Epidermal melanocyte (primary cell): ENCODE data around the gene GRIK5.
A peak's percentile ranks its signal among the peaks of the same experiment; 100 is the strongest.

ENCODE experiments used
- DNase-seq: peaks from one replicate; pipeline ENCODE4 v3.0.0; 2011; ENCODE audit warnings: low spot score; ENCODE audit not compliant: insufficient read length

Gene GRIK5

GRCh38 chr19:41957838-41958366 lies 112.1 kb downstream of the GRIK5 start:
- DNase-seq = peak; percentile 75

- DNase-seq = no peak
Measured at GRCh38 chr19:41957161-41957837, 112.7 kb downstream of the GRIK5 start.

GRCh38 chr19:41956621-41957020 lies 113.4 kb downstream of the GRIK5 start:
- DNase-seq = no peak

- no peak for DNase-seq
Measured at GRCh38 chr19:41955521-41955920, 114.5 kb downstream of the GRIK5 start.

GRCh38 chr19:41951686-41952172 lies 118.3 kb downstream of the GRIK5 start:
- DNase-seq = peak; percentile 87
